Liver (tissue), 9 donors: Measurements from ENCODE around the gene XAB2. TPM values are rescaled to one million over a fixed set of nuclear protein-coding genes. Genes with fewer than 3 reads are reported as not detected.

Source experiments
- DNase-seq: peaks from one replicate; pipeline ENCODE4 v3.0.0-alpha.2; 2017; ENCODE audit warnings: low spot score
- H3K27ac ChIP-seq, 2 donors: one replicate each; pipeline ENCODE4 v1.7.0; 2013; ENCODE audit warnings: inconsistent platforms in 2 of 2, low read length in 2 of 2, control low read depth in 1 of 2, low read depth in 1 of 2, mild to moderate bottlenecking in 1 of 2
- H3K27me3 ChIP-seq, 4 donors: one replicate each; pipeline versions ENCODE4 v1.6.1 to v1.7.0; 2013; ENCODE audit warnings: low read length in 3 of 4, inconsistent platforms in 1 of 4, mild to moderate bottlenecking in 1 of 4, moderate library complexity in 1 of 4; ENCODE audit not compliant: control insufficient read depth in 4 of 4, insufficient read depth in 4 of 4
- H3K36me3 ChIP-seq, 4 donors: one replicate each; pipeline versions ENCODE4 v1.6.1 to v1.7.0; 2013; ENCODE audit warnings: low read length in 3 of 4, mild to moderate bottlenecking in 3 of 4, low read depth in 1 of 4, moderate library complexity in 1 of 4; ENCODE audit not compliant: control insufficient read depth in 4 of 4, insufficient read depth in 3 of 4
- H3K4me1 ChIP-seq, 4 donors: one replicate each; pipeline versions ENCODE4 v1.6.1 to v1.7.0; 2013; ENCODE audit warnings: low read length in 3 of 4, mild to moderate bottlenecking in 3 of 4, moderate library complexity in 1 of 4; ENCODE audit not compliant: control insufficient read depth in 4 of 4, insufficient read depth in 4 of 4
- H3K4me3 ChIP-seq, 3 donors: one replicate each; pipeline versions ENCODE4 v1.6.1 to v1.7.0; 2013; ENCODE audit warnings: low read length in 3 of 3, control low read depth in 1 of 3, low read depth in 1 of 3, mild to moderate bottlenecking in 1 of 3
- H3K9ac ChIP-seq, 2 donors: one replicate each; pipeline ENCODE4 v1.7.0; 2013; ENCODE audit warnings: low read length in 2 of 2, mild to moderate bottlenecking in 2 of 2, moderate library complexity in 2 of 2, control low read depth in 1 of 2, low read depth in 1 of 2
- H3K9me3 ChIP-seq, 4 donors: one replicate each; pipeline versions ENCODE4 v1.6.1 to v1.7.0; 2013; ENCODE audit warnings: low read length in 3 of 4; ENCODE audit not compliant: control insufficient read depth in 4 of 4
- EGR1 ChIP-seq, 2 donors: IDR thresholded peaks; 2 replicates each; pipeline ENCODE4 v1.6.1; 2016 to 2018; ENCODE audit warnings: antibody characterized with exemption in 2 of 2, low read depth in 2 of 2
- FOXA1 ChIP-seq: IDR thresholded peaks from 2 replicates; pipeline ENCODE4 v1.6.1; 2016; ENCODE audit warnings: antibody characterized with exemption
- FOXA2 ChIP-seq: IDR thresholded peaks from 2 replicates; pipeline ENCODE4 v1.6.1; 2016; ENCODE audit warnings: antibody characterized with exemption
- GABPA ChIP-seq, 2 donors: IDR thresholded peaks in 1 of 2; conservative IDR thresholded peaks in 1 of 2; 2 replicates each; pipeline ENCODE4 v1.6.1; 2016; ENCODE audit warnings: antibody characterized with exemption in 2 of 2, mild to moderate bottlenecking in 1 of 2, moderate library complexity in 1 of 2
- HNF4A ChIP-seq, 2 donors: conservative IDR thresholded peaks; 2 replicates each; pipeline ENCODE4 v1.6.1; 2016; ENCODE audit warnings: antibody characterized with exemption in 2 of 2, mild to moderate bottlenecking in 2 of 2
- HNF4G ChIP-seq: IDR thresholded peaks from 2 replicates; pipeline ENCODE4 v1.6.1; 2016; ENCODE audit warnings: antibody characterized with exemption
- JUND ChIP-seq, 2 donors: IDR thresholded peaks; 2 replicates each; pipeline ENCODE4 v1.6.1; 2016; ENCODE audit warnings: antibody characterized with exemption in 2 of 2
- RAD21 ChIP-seq, 2 donors: IDR thresholded peaks; 2 replicates each; pipeline ENCODE4 v1.6.1; 2016; ENCODE audit warnings: antibody characterized with exemption in 2 of 2, mild to moderate bottlenecking in 2 of 2
- SP1 ChIP-seq: IDR thresholded peaks from 2 replicates; pipeline ENCODE4 v1.6.1; 2018; ENCODE audit warnings: antibody characterized with exemption, mild to moderate bottlenecking
- YY1 ChIP-seq: IDR thresholded peaks from 2 replicates; pipeline ENCODE4 v1.6.1; 2016; ENCODE audit warnings: antibody characterized with exemption, mild to moderate bottlenecking
- WGBS: extraction: QIAGEN DNeasy Blood & Tissue Kit; methylation state at CpG from one replicate; pipeline ENCODE4 v1.1.7; 2013; 5-methylcytosine and 5-hydroxymethylcytosine counted together
- polyA plus RNA-seq, 2 donors: library from polyadenylated mRNA; stranded (reverse) in 1 of 2; unstranded in 1 of 2; fragments of 200-250 nt in 1 of 2; fragments of >200 nt in 1 of 2; fragmentation: Nextera tagmentation in 1 of 2; extraction: Ambion mirVana in 1 of 2; gene quantifications; one replicate each; pipeline versions ENCODE4 v1.2.1 to v1.2.3, GENCODE V29; 2013 to 2015
- total RNA-seq, 2 donors: library from RNA; depleted of rRNA; stranded (reverse); fragments of >200 nt; gene quantifications; one replicate each; pipeline ENCODE4 v1.2.3, GENCODE V29; 2014
- TF ChIP-seq, protein P1 (sequence below): fragments of 150-350 bp; IDR thresholded peaks from 2 replicates; pipeline ENCODE4 v1.5.1; 2017; ENCODE audit warnings: improper control_type of control experiment, low read depth, low read length; ENCODE audit not compliant: missing input control
- TF ChIP-seq, protein P2 (sequence below): IDR thresholded peaks from 2 replicates; pipeline ENCODE4 v1.6.1; 2016; ENCODE audit warnings: antibody characterized with exemption, mild to moderate bottlenecking
- TF ChIP-seq, protein P3 (sequence below): IDR thresholded peaks from 2 replicates; pipeline ENCODE4 v1.6.1; 2016; ENCODE audit warnings: antibody characterized with exemption
- donor health status: healthy.
- donor health status: healthy.
- donor health status: healthy.
- donor health status: healthy.
- donor health status: healthy.

XAB2 gene
- total and polyA plus RNA-seq, 4 donors: 5.1 to 21.3 (median 15.3) TPM

DNA sequence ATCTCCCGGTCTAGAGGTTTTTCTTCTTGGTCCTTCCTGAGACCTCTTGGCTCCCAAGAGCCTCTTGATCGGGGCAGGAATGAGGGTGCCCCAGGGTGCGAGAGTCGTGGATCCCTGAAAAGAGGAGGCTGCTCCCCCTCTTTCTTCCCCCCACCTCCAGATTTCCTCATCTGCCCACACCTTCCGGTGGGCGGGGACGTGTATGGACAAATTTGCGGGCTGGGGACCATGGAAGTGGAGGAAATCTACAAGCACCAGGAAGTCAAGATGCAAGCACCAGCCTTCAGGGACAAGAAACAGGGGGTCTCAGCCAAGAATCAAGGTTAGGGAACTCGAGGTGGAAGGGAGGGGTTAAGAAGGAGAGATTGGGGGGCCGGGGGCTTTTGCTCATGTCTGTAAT, 47.5 kb upstream of the XAB2 start, which contains the start of gene MCEMP1:
MCEMP1 (plus strand) TSS at position 237 of the 400 bp plus-strand sequence; CDS start at position 268, 31 bp downstream.
- 44% methylated on average over 10 of the region's 10 CpGs for WGBS
- H3K36me3 ChIP-seq: no peaks in the 10 kb centered on the region
- no peaks in the 10 kb centered on the region for H3K27me3 ChIP-seq
- no peaks in the 10 kb centered on the region for H3K9me3 ChIP-seq
- no peak for TF ChIP-seq RAD21 (IDR thresholded peaks at IDR 0.05)
- DNase-seq: no peak
- no peak within 1 kb of the TSS for H3K9ac ChIP-seq
- H3K4me1 ChIP-seq: peaks cover 2 to 24% (median 11%) of the 10 kb centered on the region in 4 donors
- no peak within 1 kb of the TSS for H3K4me3 ChIP-seq
- peak within 1 kb of the TSS in 1 of 2 donors; percentile 41 for H3K27ac ChIP-seq

DNA sequence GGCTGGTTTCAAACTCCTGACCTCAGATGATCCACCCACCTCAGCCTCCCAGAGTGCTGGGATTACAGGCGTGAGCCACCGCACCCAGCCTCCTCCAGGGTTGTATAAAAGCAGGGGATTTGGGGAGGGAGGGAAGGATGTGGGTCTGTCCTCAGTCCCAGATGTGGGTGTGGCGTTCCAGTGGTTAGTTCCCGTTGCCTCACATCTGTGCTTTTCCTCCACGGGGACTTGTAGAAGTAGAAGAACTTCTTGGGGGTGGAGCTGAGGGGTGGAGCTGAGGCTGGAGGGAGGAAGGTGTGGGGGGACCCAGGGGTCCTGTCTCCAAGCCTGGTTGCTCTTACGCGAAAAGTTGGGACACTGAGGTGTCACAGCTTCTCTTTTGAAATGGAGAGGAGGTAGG, 47.0 kb upstream of the XAB2 start:
- Histone ChIP-seq H3K4me1 (peaks cover 2 to 20% (median 9%) of the 10 kb centered on the region in 4 donors), H3K27ac (peak overlapping the region in 1 of 2 donors; percentile 41), H3K27me3 (no peaks in the 10 kb centered on the region), H3K9ac (no peak overlapping the region), H3K9me3 (no peaks in the 10 kb centered on the region), H3K4me3 (no peak overlapping the region), H3K36me3 (no peaks in the 10 kb centered on the region)
- WGBS: 56% methylated on average over 7 of the region's 7 CpGs
- TF ChIP-seq, protein P1, sequence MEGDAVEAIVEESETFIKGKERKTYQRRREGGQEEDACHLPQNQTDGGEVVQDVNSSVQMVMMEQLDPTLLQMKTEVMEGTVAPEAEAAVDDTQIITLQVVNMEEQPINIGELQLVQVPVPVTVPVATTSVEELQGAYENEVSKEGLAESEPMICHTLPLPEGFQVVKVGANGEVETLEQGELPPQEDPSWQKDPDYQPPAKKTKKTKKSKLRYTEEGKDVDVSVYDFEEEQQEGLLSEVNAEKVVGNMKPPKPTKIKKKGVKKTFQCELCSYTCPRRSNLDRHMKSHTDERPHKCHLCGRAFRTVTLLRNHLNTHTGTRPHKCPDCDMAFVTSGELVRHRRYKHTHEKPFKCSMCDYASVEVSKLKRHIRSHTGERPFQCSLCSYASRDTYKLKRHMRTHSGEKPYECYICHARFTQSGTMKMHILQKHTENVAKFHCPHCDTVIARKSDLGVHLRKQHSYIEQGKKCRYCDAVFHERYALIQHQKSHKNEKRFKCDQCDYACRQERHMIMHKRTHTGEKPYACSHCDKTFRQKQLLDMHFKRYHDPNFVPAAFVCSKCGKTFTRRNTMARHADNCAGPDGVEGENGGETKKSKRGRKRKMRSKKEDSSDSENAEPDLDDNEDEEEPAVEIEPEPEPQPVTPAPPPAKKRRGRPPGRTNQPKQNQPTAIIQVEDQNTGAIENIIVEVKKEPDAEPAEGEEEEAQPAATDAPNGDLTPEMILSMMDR: no peak
- TF ChIP-seq RAD21 (IDR thresholded peaks at IDR 0.05) (no peak), JUND (IDR thresholded peaks at IDR 0.05) (no peak), GABPA (IDR thresholded peaks at IDR 0.05 in 1 of 2, conservative IDR thresholded peaks at IDR 0.05 in 1 of 2) (no peak), YY1 (no peak)
- DNase-seq: no peak

DNA sequence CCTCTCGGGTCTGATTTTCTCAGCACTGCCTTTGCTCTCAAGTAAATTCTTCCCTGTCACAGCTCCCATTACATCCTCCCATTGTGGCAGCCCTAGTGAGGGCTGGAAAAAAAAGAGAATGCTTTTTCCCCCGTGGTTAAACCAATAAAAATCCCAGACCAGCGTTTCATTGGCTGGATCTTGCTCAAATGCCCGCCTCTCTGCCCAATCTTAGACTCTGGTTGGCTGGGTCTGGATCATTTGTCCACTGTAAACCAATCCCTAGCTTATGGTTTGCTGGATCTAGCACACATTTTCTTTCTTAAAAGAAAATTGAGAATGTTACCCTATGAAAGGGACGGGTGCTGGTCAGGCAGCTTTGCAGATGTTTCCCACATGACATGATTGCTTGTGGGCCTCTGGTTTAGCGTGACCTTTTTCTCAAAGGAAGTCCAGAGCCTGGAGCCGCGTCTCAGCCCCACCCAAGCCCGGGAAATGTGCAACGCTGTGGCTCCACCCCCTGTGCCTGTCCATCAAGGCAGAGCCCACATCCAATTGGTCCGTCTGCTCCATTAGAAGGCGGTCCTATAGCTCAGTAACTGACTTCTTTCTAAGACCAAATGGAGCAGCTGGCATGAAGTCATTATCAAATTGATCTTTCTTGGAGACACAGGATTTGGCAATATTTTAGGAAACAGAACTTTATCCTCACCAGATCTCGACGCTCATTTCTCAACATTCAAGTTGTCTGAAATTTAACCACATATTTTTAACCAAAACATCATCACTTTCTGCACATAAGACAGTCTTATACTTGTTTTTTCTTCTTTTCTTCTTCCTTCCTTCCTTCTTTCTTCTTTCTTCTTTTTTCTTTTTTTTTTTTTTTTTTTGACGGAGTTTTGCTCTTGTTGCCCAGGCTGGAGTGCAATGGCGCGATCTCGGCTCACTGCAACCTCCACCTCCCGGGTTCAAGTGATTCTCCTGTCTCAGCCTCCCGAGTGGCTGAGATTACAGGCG, 45.0 kb upstream of the XAB2 start:
- no peak overlapping the region for H3K9ac ChIP-seq
- peak in 1 of 2 donors; percentile 4 for TF ChIP-seq HNF4A (conservative IDR thresholded peaks at IDR 0.05)
- no peak for TF ChIP-seq FOXA2
- H3K36me3 ChIP-seq: no peaks in the 10 kb centered on the region
- DNase-seq: peak; percentile 65
- H3K9me3 ChIP-seq: no peaks in the 10 kb centered on the region
- WGBS: 53% methylated on average over 21 of the region's 21 CpGs
- no peak overlapping the region for H3K4me3 ChIP-seq
- H3K4me1 ChIP-seq: peaks cover 0 to 6% (median 3%) of the 10 kb centered on the region in 4 donors
- peaks cover 0 to 4% (median 0%) of the 10 kb centered on the region in 4 donors for H3K27me3 ChIP-seq
- no peak overlapping the region for H3K27ac ChIP-seq

DNA sequence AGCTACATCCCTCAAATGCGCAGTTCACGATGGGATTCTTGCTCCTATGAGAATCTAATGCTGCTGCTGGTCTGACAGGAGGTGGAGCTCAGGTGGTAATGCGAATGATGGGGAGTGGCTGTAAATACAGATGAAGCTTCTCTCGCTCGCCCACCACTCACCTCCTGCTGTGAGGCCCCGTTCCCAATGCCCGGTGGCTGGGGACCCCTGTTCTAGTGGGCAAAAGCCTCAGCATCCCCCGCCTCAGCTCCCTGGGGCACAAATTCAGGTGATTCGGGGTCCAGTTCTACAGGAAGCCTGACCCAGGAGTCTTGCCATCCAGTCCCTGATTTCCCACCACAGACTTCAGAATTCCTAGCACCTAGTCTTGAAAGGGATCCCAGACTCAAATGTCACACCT, 43.2 kb upstream of the XAB2 start:
- WGBS: 48% methylated on average over 9 of the region's 9 CpGs
- no peak overlapping the region for H3K9ac ChIP-seq
- no peaks in the 10 kb centered on the region for H3K36me3 ChIP-seq
- no peak overlapping the region for H3K27ac ChIP-seq
- H3K27me3 ChIP-seq: peaks cover 0 to 4% (median 0%) of the 10 kb centered on the region in 4 donors
- no peak for DNase-seq
- H3K9me3 ChIP-seq: no peaks in the 10 kb centered on the region
- no peak overlapping the region for H3K4me3 ChIP-seq
- H3K4me1 ChIP-seq: peaks cover 0 to 4% (median 3%) of the 10 kb centered on the region in 4 donors
- no peak for TF ChIP-seq YY1
- TF ChIP-seq, protein P2, sequence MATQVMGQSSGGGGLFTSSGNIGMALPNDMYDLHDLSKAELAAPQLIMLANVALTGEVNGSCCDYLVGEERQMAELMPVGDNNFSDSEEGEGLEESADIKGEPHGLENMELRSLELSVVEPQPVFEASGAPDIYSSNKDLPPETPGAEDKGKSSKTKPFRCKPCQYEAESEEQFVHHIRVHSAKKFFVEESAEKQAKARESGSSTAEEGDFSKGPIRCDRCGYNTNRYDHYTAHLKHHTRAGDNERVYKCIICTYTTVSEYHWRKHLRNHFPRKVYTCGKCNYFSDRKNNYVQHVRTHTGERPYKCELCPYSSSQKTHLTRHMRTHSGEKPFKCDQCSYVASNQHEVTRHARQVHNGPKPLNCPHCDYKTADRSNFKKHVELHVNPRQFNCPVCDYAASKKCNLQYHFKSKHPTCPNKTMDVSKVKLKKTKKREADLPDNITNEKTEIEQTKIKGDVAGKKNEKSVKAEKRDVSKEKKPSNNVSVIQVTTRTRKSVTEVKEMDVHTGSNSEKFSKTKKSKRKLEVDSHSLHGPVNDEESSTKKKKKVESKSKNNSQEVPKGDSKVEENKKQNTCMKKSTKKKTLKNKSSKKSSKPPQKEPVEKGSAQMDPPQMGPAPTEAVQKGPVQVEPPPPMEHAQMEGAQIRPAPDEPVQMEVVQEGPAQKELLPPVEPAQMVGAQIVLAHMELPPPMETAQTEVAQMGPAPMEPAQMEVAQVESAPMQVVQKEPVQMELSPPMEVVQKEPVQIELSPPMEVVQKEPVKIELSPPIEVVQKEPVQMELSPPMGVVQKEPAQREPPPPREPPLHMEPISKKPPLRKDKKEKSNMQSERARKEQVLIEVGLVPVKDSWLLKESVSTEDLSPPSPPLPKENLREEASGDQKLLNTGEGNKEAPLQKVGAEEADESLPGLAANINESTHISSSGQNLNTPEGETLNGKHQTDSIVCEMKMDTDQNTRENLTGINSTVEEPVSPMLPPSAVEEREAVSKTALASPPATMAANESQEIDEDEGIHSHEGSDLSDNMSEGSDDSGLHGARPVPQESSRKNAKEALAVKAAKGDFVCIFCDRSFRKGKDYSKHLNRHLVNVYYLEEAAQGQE: no peak
- no peak for TF ChIP-seq HNF4G
- no peak for TF ChIP-seq FOXA1
- no peak for TF ChIP-seq RAD21 (IDR thresholded peaks at IDR 0.05)
- TF ChIP-seq GABPA (IDR thresholded peaks at IDR 0.05 in 1 of 2, conservative IDR thresholded peaks at IDR 0.05 in 1 of 2): no peak
- no peak for TF ChIP-seq EGR1 (IDR thresholded peaks at IDR 0.05; ENCODE audit: low read depth in 2 of 2)
- TF ChIP-seq, protein P1: no peak
- TF ChIP-seq HNF4A (conservative IDR thresholded peaks at IDR 0.05): no peak
- TF ChIP-seq, protein P3, sequence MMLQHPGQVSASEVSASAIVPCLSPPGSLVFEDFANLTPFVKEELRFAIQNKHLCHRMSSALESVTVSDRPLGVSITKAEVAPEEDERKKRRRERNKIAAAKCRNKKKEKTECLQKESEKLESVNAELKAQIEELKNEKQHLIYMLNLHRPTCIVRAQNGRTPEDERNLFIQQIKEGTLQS: no peak
- no peak for TF ChIP-seq SP1
